PC-9 (cell line): Measurements from ENCODE around the gene SPPL2C. TPM values are rescaled to one million over a fixed set of nuclear protein-coding genes. Genes with fewer than 3 reads are reported as not detected.

Source experiments
- BruUV-seq: library from RNA; stranded (reverse); fragments of 400-500 nt; replicated peaks from 2 replicates; lab custom pipeline; 2021; lab: Mats Ljungman, UMichigan
- CTCF ChIA-PET: fragments of 300-600 bp; sonication (Branson Sonifier 250); formaldehyde crosslinking; loops from one replicate; lab custom pipeline; 2022; ENCODE audit warnings: antibody characterized with exemption; lab: Charles Lee
- POLR2A ChIA-PET: fragments of 300-600 bp; sonication (Branson Sonifier 250); formaldehyde crosslinking; loops from one replicate; lab custom pipeline; 2022; ENCODE audit warnings: antibody characterized with exemption; ENCODE audit not compliant: unreplicated experiment; lab: Charles Lee
- DNase-seq, 2 experiments: peaks; one replicate each; pipeline versions ENCODE4 v3.0.0 to v3.0.0-alpha.2; 2015 to 2022; ENCODE audit warnings: mixed read lengths in 1 of 2
- H2AFZ ChIP-seq: fragments of 200-600 bp; sonication (generic); 2 replicates; pipeline ENCODE4 v1.8.1; 2017; ENCODE audit warnings: antibody characterized with exemption
- H3F3A ChIP-seq: fragments of 200-600 bp; sonication (generic); 2 replicates; pipeline ENCODE4 v1.8.1; 2017; ENCODE audit warnings: antibody characterized with exemption, mild to moderate bottlenecking, low read depth; ENCODE audit not compliant: insufficient read depth
- H3K27ac ChIP-seq: fragments of 200-600 bp; sonication (generic); 2 replicates; pipeline ENCODE4 v1.6.1; 2016; ENCODE audit warnings: mixed run types
- H3K27me3 ChIP-seq: fragments of 200-600 bp; sonication (generic); 2 replicates; pipeline ENCODE4 v1.6.1; 2016; ENCODE audit warnings: low read depth, mixed run types; ENCODE audit not compliant: insufficient read depth
- H3K36me3 ChIP-seq: fragments of 200-600 bp; sonication (generic); 2 replicates; pipeline ENCODE4 v1.6.1; 2016; ENCODE audit warnings: low read depth, mixed run types
- H3K4me1 ChIP-seq: fragments of 200-600 bp; sonication (generic); replicated peaks from 2 replicates; pipeline ENCODE4 v1.6.1; 2016; ENCODE audit warnings: mixed run types; ENCODE audit not compliant: insufficient read depth
- H3K4me2 ChIP-seq: fragments of 200-600 bp; sonication (generic); 2 replicates; pipeline ENCODE4 v1.6.1; 2017; ENCODE audit warnings: mixed run types
- H3K4me3 ChIP-seq: fragments of 200-600 bp; sonication (generic); 2 replicates; pipeline ENCODE4 v1.6.1; 2016; ENCODE audit warnings: mixed run types
- H3K79me2 ChIP-seq: fragments of 200-600 bp; sonication (generic); 2 replicates; pipeline ENCODE4 v1.6.1; 2017; ENCODE audit warnings: low read depth, mixed run types
- H3K9me2 ChIP-seq: fragments of 200-600 bp; sonication (generic); 2 replicates; pipeline ENCODE4 v1.8.1; 2017; ENCODE audit warnings: mild to moderate bottlenecking; ENCODE audit not compliant: insufficient read depth
- H3K9me3 ChIP-seq: fragments of 200-600 bp; sonication (generic); 2 replicates; pipeline ENCODE4 v1.8.1; 2016; ENCODE audit warnings: low read depth; ENCODE audit not compliant: insufficient read depth
- H4K20me1 ChIP-seq: fragments of 200-600 bp; sonication (generic); 2 replicates; pipeline ENCODE4 v1.8.1; 2017; ENCODE audit not compliant: insufficient read depth
- CTCF ChIP-seq: fragments of 200-600 bp; sonication (generic); conservative IDR thresholded peaks from 2 replicates; pipeline ENCODE4 v1.6.1; 2017; ENCODE audit warnings: mixed run types, antibody characterized with exemption, mild to moderate bottlenecking, moderate library complexity
- EZH2 ChIP-seq: fragments of 200-600 bp; sonication (generic); IDR thresholded peaks from 2 replicates; pipeline ENCODE4 v1.8.0; 2017; ENCODE audit warnings: antibody characterized with exemption, low read depth
- intact Hi-C: fragments of 100-400 bp; cut with micrococcal nuclease; formaldehyde crosslinking; loops from one replicate; pipeline ENCODE4 v1.10.0; 2022; ENCODE audit not compliant: unreplicated experiment
- total RNA-seq: library from RNA; stranded (reverse); gene quantifications from 2 replicates; pipeline ENCODE4 v1.2.3, GENCODE V29; 2021

The SPPL2C gene
- total RNA-seq, 1 experiment from 2014 or later: not detected

DNA sequence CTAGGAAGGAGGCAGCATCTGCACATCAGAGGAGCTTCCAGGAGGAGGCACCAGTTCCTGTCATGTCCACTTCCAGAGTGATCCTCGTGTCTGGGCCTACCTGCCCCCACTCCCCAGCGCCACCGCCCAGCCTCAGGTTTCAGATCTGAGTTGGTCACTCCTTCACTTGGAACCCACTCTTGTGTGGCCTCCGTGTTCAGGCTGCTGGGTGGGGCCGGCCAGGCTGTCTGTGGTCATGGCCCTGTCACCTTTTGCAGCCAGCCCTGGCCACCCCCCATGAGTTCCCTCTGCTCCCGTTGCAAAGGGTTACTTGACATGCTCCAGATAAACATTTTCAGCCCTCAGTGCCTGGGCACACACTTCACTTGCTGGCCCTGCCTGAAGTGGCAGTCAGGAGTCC is 26.6 kb upstream of the SPPL2C start:
- ChIA-PET POLR2A (no interaction called here), CTCF (no interaction called here)
- BruUV-seq: no TSS peak

GRCh38 chr17:45818699-45819098 is 26.0 kb upstream of the SPPL2C start:
- Histone ChIP-seq H2AFZ (no peak overlapping the region), H3K27me3 (peaks cover 80% of the 10 kb centered on the region), H3K9me3 (no peaks in the 10 kb centered on the region), H3K27ac (no peak overlapping the region), H3K9me2 (no peaks in the 10 kb centered on the region), H3F3A (no peaks in the 10 kb centered on the region), H3K4me3 (no peak overlapping the region), H4K20me1 (no peaks in the 10 kb centered on the region), H3K79me2 (no peaks in the 10 kb centered on the region), H3K36me3 (no peaks in the 10 kb centered on the region), H3K4me2 (no peak overlapping the region), H3K4me1 (no peaks in the 10 kb centered on the region)
- no peak for DNase-seq
- intact Hi-C loops: no loop called here
- no TSS peak for BruUV-seq
- POLR2A ChIA-PET: no interaction called here
- no peak for TF ChIP-seq CTCF
- CTCF ChIA-PET: no interaction called here

More for the DNA sequence above, 26.6 kb upstream of the SPPL2C start:
- H3K27me3 ChIP-seq: peaks cover 77% of the 10 kb centered on the region
- no peaks in the 10 kb centered on the region for H3K9me3 ChIP-seq
- TF ChIP-seq EZH2 (no peak), CTCF (no peak)
- no peak for DNase-seq
- no peaks in the 10 kb centered on the region for H3F3A ChIP-seq
- H3K4me3 ChIP-seq: no peak overlapping the region
- H2AFZ ChIP-seq: no peak overlapping the region
- H3K79me2 ChIP-seq: no peaks in the 10 kb centered on the region
- no peak overlapping the region for H3K27ac ChIP-seq
- H3K9me2 ChIP-seq: no peaks in the 10 kb centered on the region
- no peaks in the 10 kb centered on the region for H4K20me1 ChIP-seq
- H3K36me3 ChIP-seq: no peaks in the 10 kb centered on the region
- H3K4me1 ChIP-seq: no peaks in the 10 kb centered on the region
- intact Hi-C loops: no loop called here
- H3K4me2 ChIP-seq: no peak overlapping the region

GRCh38 chr17:45819632-45820031 is 25.0 kb upstream of the SPPL2C start:
- H3K36me3 ChIP-seq: no peaks in the 10 kb centered on the region
- CTCF ChIA-PET: no interaction called here
- POLR2A ChIA-PET: no interaction called here

More at GRCh38 chr17:45819632-45820031, 25.0 kb upstream of the SPPL2C start:
- Histone ChIP-seq H3K27ac (no peak overlapping the region), H3K79me2 (no peaks in the 10 kb centered on the region), H3K4me2 (no peak overlapping the region), H3K4me1 (no peaks in the 10 kb centered on the region), H2AFZ (no peak overlapping the region), H3K9me3 (no peaks in the 10 kb centered on the region), H3K4me3 (no peak overlapping the region), H3K27me3 (peaks cover 86% of the 10 kb centered on the region), H3K9me2 (no peaks in the 10 kb centered on the region), H4K20me1 (no peaks in the 10 kb centered on the region), H3F3A (no peaks in the 10 kb centered on the region)
- no peak for DNase-seq
- intact Hi-C loops: no loop called here
- TF ChIP-seq CTCF: no peak
- no peak for TF ChIP-seq EZH2
- no TSS peak for BruUV-seq
